Sigmoid colon (tissue), 7 donors: ENCODE measurements around the gene SLC17A5. TPM values are rescaled to one million over a fixed set of nuclear protein-coding genes. Genes with fewer than 3 reads are reported as not detected.

Experiments
- DNase-seq: peaks from one replicate; pipeline ENCODE4 v3.0.0-alpha.2; 2019
- H3K27ac ChIP-seq, 4 donors: fragments of 200-600 bp; sonication (generic); one replicate each; pipeline ENCODE4 v1.5.1; 2016 to 2019; ENCODE audit warnings: mild to moderate bottlenecking in 1 of 4
- H3K27me3 ChIP-seq, 3 donors: fragments of 200-600 bp; sonication (generic); one replicate each; pipeline ENCODE4 v1.5.1; 2019; ENCODE audit warnings: mild to moderate bottlenecking in 1 of 3
- H3K36me3 ChIP-seq, 4 donors: fragments of 200-600 bp; sonication (generic); one replicate each; pipeline ENCODE4 v1.5.1; 2016 to 2019
- H3K4me1 ChIP-seq, 4 donors: fragments of 200-600 bp; sonication (generic); one replicate each; pipeline ENCODE4 v1.5.1; 2017 to 2019
- H3K4me3 ChIP-seq, 4 donors: fragments of 200-600 bp; sonication (generic); one replicate each; pipeline ENCODE4 v1.5.1; 2017 to 2019; ENCODE audit warnings: mild to moderate bottlenecking in 2 of 4, moderate library complexity in 1 of 4
- H3K9me3 ChIP-seq, 4 donors: fragments of 200-600 bp in 3 of 4; sonication (generic) in 3 of 4; one replicate each; pipeline versions ENCODE4 v1.5.1 to v1.6.1; 2013 to 2019
- CTCF ChIP-seq, 4 experiments: fragments of 450-650 bp in 3 of 4; fragments of 200-600 bp in 1 of 4; IDR thresholded peaks; one replicate each; pipeline ENCODE4 v1.5.1; 2016 to 2019; ENCODE audit warnings: antibody characterized with exemption in 4 of 4, mild to moderate bottlenecking in 3 of 4, moderate library complexity in 2 of 4
- EP300 ChIP-seq, 4 donors: sonication (generic); formaldehyde crosslinking; IDR thresholded peaks; one replicate each; pipeline ENCODE4 v1.6.1; 2017; ENCODE audit warnings: antibody characterized with exemption in 4 of 4
- POLR2A ChIP-seq, 2 donors: fragments of 450-650 bp; IDR thresholded peaks; one replicate each; pipeline ENCODE4 v1.6.1; 2016; ENCODE audit warnings: antibody characterized with exemption in 2 of 2, mild to moderate bottlenecking in 2 of 2, moderate library complexity in 2 of 2
- POLR2AphosphoS5 ChIP-seq, 4 donors: sonication (generic); formaldehyde crosslinking; IDR thresholded peaks; one replicate each; pipeline ENCODE4 v1.6.1; 2017; ENCODE audit warnings: antibody characterized with exemption in 4 of 4
- WGBS, 2 donors: extraction: QIAGEN DNeasy Blood & Tissue Kit; methylation state at CpG; one replicate each; pipeline ENCODE4 v1.1.7; 2013; 5-methylcytosine and 5-hydroxymethylcytosine counted together
- intact Hi-C: fragments of 100-400 bp; cut with DNase I; formaldehyde crosslinking; loops from one replicate; pipeline ENCODE4 v1.15.1; 2023
- polyA plus RNA-seq, 3 donors: library from polyadenylated mRNA; stranded (reverse); fragments of 200-250 nt; gene quantifications; one replicate each; pipeline ENCODE4 v1.2.3, GENCODE V29; 2013
- total RNA-seq, 4 donors: library from RNA; depleted of rRNA; stranded (reverse); fragments of >200 nt; gene quantifications; one replicate each; pipeline ENCODE4 v1.1.0, GENCODE V29; 2016
- donor health status: healthy with polysubstance abuse.
- donor health status: Bipolar disorder and iron deficiency.
- donor health status: healthy.

The SLC17A5 gene
- total and polyA plus RNA-seq, 7 donors, result 7.6 to 18.2 (median 12.7) TPM

- Histone ChIP-seq H3K27ac (no peak overlapping the region), H3K9me3 (no peaks in the 10 kb centered on the region), H3K4me3 (no peak overlapping the region), H3K27me3 (no peaks in the 10 kb centered on the region), H3K4me1 (peaks cover 0 to 12% (median 0%) of the 10 kb centered on the region in 4 donors), H3K36me3 (peaks cover 0 to 21% (median 0%) of the 10 kb centered on the region in 4 donors)
- intact Hi-C loops, result no loop called here
- peak in 1 of 4 donors; percentile 45 for TF ChIP-seq POLR2AphosphoS5 (IDR thresholded peaks at IDR 0.05)
- no peak for TF ChIP-seq CTCF (IDR thresholded peaks at IDR 0.05)
- 82 to 88% methylated on average over 1 of the region's 1 CpG for WGBS, 2 donors
- no peak for DNase-seq
Observed at GRCh38 chr6:73604020-73604419, 49.8 kb downstream of the SLC17A5 start.

GRCh38 chr6:73586416-73586974, 67.3 kb downstream of the SLC17A5 start:
- H3K36me3 ChIP-seq, result no peaks in the 10 kb centered on the region
- peak overlapping the region; percentile 87 to 98 (median 92) for H3K27ac ChIP-seq
- H3K4me1 ChIP-seq, result peaks cover 0 to 31% (median 18%) of the 10 kb centered on the region in 4 donors
- DNase-seq, result no peak
- peak overlapping the region in 3 of 4 donors; percentile 14 to 33 (median 17) for H3K4me3 ChIP-seq
- WGBS, 2 donors, result 19 to 27% methylated on average over 6 of the region's 6 CpGs
- intact Hi-C loops, result no loop called here
- TF ChIP-seq POLR2A (IDR thresholded peaks at IDR 0.05), result no peak
- no peak for TF ChIP-seq POLR2AphosphoS5 (IDR thresholded peaks at IDR 0.05)
- no peak for TF ChIP-seq CTCF (IDR thresholded peaks at IDR 0.05)
- no peak for TF ChIP-seq EP300 (IDR thresholded peaks at IDR 0.05)
- H3K27me3 ChIP-seq, result no peaks in the 10 kb centered on the region
- no peaks in the 10 kb centered on the region for H3K9me3 ChIP-seq

GRCh38 chr6:73585566-73586415, 68.0 kb downstream of the SLC17A5 start:
- WGBS, 2 donors, result 0 to 4% methylated on average over 3 of the region's 3 CpGs
- Histone ChIP-seq H3K27ac (peak overlapping the region; percentile 87 to 98 (median 92)), H3K27me3 (no peaks in the 10 kb centered on the region), H3K4me1 (peaks cover 0 to 36% (median 23%) of the 10 kb centered on the region in 4 donors), H3K9me3 (no peaks in the 10 kb centered on the region), H3K4me3 (peak overlapping the region; percentile 4 to 33 (median 16)), H3K36me3 (no peaks in the 10 kb centered on the region)
- DNase-seq, result no peak
- intact Hi-C loops, result loop anchor here (1.0 kb wide), 1 partner anchor 64 kb away; the partner anchor contains the start of gene EEF1A1
- TF ChIP-seq POLR2A (IDR thresholded peaks at IDR 0.05) (no peak), POLR2AphosphoS5 (IDR thresholded peaks at IDR 0.05) (peak; percentile 67 to 90 (median 74)), EP300 (IDR thresholded peaks at IDR 0.05) (peak in 1 of 4 donors; percentile 88), CTCF (IDR thresholded peaks at IDR 0.05) (no peak)

- no peak overlapping the region for H3K4me3 ChIP-seq
- TF ChIP-seq EP300 (IDR thresholded peaks at IDR 0.05) (no peak), CTCF (IDR thresholded peaks at IDR 0.05) (no peak), POLR2A (IDR thresholded peaks at IDR 0.05) (no peak), POLR2AphosphoS5 (IDR thresholded peaks at IDR 0.05) (no peak)
Observed at GRCh38 chr6:73581293-73581692, 72.5 kb downstream of the SLC17A5 start.

More at GRCh38 chr6:73581293-73581692, 72.5 kb downstream of the SLC17A5 start:
- Histone ChIP-seq H3K4me1 (peaks cover 0 to 42% (median 38%) of the 10 kb centered on the region in 4 donors), H3K36me3 (no peaks in the 10 kb centered on the region), H3K9me3 (no peaks in the 10 kb centered on the region), H3K27ac (peak overlapping the region; percentile 90 to 98 (median 93)), H3K27me3 (no peaks in the 10 kb centered on the region)
- no peak for DNase-seq
- intact Hi-C loops, result loop anchor here (5.0 kb wide), 1 partner anchor 71 kb away; the partner anchor contains the start of gene SLC17A5
- WGBS, 2 donors, result 97 to 98% methylated on average over 2 of the region's 2 CpGs
